GM12801 (cell line): ENCODE measurements around the gene KIAA1671.

Experiments
- TF ChIP-seq, protein P1 (sequence below): IDR thresholded peaks from one replicate; pipeline ENCODE4 v1.5.1; 2011; ENCODE audit warnings: control low read depth; ENCODE audit not compliant: insufficient read length; ENCODE audit errors: extremely low read depth

KIAA1671 gene

DNA sequence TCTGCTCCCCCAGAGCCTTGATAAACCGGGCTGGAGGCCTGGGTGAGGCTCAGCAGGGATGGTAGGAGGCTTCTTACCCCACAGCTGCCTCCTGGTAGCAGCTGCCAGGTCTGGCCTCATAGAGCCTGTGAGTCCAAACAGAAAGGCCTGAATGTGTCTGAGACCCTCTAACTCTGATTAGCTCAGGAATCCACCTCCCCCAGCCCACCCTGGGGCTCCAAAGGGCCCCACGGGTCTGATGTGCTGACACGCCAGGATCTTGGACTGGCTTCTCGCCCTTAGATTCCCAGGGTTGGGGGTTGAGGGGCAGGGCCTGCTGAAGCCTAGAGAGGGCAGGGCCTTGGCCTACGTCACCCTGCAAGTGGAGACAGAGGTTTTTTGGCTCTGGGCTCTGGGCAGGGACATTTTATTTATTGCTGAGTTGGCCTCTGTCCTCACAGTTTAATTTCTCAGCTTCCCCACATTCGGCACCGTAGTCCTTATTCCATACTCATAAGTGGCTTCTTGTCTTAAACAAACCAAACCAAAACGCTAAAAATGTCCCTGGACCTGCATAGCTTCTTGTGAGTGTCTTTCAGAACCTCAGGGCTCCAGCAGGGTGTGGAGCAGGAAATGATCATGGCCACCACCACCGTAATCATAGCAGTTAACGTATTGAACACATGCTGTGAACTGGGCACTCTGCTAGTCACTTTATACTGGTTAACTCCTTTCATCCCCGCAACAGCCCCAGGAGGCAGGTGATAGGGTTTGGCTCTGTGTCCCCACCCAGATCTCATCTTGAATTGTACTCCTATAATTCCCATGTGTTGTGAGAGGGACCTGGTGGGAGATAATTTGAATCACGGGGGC lies 25.1 kb downstream of the KIAA1671 start:
- TF ChIP-seq, protein P1, sequence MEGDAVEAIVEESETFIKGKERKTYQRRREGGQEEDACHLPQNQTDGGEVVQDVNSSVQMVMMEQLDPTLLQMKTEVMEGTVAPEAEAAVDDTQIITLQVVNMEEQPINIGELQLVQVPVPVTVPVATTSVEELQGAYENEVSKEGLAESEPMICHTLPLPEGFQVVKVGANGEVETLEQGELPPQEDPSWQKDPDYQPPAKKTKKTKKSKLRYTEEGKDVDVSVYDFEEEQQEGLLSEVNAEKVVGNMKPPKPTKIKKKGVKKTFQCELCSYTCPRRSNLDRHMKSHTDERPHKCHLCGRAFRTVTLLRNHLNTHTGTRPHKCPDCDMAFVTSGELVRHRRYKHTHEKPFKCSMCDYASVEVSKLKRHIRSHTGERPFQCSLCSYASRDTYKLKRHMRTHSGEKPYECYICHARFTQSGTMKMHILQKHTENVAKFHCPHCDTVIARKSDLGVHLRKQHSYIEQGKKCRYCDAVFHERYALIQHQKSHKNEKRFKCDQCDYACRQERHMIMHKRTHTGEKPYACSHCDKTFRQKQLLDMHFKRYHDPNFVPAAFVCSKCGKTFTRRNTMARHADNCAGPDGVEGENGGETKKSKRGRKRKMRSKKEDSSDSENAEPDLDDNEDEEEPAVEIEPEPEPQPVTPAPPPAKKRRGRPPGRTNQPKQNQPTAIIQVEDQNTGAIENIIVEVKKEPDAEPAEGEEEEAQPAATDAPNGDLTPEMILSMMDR: no peak

DNA sequence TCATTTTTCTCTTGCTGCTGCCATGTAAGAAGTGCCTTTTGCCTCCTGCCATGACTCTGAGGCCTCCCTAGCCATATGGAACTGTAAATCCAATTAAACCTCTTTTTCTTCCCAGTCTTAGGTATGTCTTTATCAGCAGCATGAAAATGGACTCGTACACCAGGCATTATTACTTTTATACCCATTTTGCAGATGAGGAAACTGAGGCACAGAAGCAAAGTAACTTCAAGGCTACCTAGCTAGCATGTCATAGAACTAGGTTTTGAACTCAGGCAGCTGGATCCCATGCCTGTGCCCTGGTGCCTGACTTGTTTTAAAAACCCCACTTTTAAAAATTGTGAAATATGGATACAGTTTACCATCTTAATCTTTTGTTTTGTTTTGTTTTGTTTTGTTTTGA lies 25.8 kb downstream of the KIAA1671 start:
- TF ChIP-seq, protein P1: no peak

DNA sequence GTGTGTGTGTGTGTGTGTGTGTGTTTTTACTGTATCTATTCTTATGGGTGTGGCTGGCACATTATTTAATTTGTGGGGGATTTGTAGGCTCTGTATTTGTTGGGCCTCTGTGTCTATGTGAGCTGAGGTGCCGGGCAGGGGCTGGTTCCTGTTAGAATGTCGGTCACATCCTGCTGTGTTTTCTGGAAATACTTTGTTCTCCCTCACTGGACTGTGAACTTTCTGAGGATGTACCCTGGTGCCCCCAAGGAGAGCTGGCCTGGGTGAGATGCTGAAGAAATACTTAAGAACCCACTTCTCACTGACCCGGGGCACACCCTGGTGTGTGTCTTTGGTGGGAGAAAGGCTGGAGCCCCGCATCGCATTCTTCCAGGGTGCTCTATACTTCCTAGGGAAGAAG lies 28.6 kb downstream of the KIAA1671 start:
- TF ChIP-seq, protein P1: no peak

DNA sequence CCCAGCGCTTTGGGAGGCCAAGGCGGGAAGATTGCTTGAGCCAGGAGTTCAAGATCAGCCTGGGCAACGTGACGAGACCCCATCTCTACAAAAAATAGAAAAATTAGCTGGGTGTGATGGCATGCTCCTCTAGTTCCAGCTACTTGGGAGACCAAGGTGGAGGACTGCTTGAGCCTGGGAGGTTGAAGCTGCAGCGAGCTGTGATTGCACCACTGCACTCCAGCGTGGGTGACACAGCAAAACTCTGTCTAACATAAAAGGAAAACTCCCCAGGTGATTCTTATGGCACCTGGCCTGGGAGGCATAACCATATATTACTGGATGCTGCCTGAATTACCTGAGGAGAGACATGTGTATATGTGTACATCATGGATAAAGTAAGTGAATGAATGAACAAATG lies 29.1 kb downstream of the KIAA1671 start:
- TF ChIP-seq, protein P1: no peak

DNA sequence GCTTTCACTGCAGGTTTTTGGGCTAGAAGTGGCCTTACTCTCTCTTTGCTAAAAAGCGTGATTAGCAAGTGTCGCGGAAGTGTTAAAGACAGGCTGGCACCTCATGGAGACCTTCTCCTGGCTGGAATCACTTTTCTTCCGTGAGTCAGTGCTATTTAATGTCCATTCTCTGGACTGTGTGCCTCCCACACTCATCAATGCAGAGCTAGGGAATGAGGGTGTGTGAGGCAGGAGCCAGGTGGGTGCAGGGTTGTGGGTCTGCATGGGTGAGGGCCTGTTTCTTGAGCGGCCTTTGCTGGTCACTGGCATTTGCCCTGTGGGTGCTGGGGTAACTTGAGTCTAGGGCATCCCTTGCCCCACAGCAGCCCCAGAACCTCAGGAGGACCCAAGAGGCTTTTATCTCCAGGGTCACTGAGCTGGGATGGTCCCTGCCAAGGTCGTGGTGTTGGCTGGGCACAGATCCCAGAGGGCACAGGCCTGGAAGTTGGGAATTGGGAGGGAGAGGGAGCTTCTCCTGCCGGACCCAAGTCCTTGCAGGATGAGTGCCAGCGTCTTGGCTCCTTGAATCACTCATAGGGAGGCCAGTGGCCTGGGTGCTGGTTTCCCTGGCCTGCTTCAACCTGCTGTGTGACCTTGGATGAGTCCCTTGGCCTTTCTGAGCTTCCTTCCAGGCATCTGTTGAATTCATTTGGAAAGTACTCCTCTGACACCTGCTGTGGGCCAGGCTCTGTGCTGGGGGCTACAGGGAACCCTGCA lies 30.0 kb downstream of the KIAA1671 start:
- TF ChIP-seq, protein P1: no peak

DNA sequence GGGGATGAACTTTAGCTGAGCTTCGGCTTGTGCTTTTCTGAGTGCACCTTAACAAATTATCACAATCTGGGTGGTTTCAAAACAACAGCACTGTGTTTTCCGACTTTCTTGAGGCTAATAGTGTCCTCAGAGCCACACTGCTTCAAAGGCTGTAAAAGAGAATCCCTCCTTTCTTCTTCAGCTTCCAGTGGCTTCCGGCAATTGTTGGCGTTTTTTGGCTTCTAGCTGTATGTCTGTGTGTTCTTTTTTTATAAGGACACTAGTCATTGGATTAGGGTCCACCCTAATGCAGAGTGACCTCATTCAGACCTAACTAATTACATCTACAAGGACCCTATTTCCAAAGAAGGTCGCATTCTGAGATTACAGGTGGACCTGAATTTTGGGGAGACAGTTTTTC lies 30.6 kb downstream of the KIAA1671 start:
- TF ChIP-seq, protein P1: no peak

DNA sequence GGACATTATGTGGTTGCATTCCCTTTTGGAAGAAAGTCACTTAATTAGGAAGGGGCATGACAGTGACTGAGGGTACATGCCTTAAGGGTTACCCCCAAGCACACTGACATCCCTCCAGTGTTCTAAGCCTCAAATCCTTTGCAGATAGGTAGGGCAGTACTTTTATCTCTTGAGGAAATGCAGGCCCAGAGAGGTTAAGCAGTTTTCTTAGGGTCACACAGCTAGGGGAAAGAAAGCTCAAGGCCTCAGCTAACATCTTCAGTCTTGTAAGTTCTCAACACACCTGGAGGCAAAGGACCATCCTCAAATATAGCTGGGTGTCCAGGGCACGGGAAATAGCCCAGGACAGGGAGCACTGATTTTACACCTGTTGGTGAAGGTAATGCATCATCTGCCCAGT lies 31.6 kb downstream of the KIAA1671 start:
- TF ChIP-seq, protein P1: no peak
